ENCODE measurements around the gene FOS.

FOS gene

GRCh38 chr14:75252254-75252837 lies 26.3 kb upstream of the FOS start:
- DNase-seq: no peak

- no peak for DNase-seq
Measured at GRCh38 chr14:75254381-75254822, 24.2 kb upstream of the FOS start.

GRCh38 chr14:75254901-75255584 lies 23.6 kb upstream of the FOS start:
- DNase-seq: no peak

DNA sequence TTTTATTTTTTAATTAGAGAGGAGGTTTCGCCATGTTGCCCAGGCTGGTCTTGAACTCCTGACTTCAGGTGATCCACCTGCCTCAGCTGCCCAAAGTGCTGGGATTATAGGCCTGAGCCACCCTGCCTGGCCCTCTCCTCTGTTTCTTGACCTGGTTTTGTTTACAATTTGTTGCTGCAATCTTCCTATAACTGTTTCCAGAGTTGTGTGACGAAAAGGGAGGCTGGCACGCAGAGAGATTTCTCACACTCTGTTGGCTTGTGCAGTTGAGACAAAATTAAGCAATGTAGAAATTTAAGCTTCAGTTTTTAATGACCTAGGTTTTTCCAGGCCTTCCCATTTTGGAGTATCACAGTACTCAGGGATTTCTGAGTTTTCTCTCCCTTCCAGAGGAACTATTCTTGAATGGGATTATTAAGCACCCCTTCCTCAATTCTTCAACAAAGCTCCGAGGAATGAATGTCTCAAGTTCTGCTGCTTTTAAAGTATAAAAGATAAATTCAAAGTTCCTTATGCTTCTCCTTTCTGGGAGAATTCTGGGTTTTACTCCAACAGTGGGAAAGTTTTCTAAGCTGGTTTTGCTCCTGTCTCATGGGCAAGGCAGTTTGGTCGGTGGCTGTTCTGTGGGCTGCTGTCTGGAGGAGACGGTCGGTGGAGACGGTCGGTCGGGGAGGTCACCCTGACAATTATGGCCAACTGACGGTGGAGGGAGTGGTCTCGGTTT lies 20.4 kb upstream of the FOS start:
- no peak for DNase-seq

GRCh38 chr14:75258803-75259509 lies 19.7 kb upstream of the FOS start:
- peak; percentile 97 for DNase-seq

DNA sequence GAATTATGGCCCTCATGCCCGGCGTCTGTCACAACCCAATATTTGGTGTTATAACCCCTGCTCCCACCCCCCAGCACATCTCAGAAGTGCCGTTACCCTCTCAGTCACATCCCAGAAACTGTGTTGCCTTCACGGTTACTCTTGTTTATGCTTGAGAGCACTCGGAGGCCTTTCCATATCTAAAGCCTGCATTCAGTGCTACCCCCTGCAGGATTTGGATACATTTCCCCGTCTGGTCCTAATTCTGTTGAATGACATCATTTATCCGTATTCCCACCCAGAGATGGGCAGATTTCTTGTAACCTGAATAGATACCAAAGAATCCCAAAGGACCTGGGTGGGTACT lies 19.1 kb upstream of the FOS start:
- DNase-seq: no peak

DNA sequence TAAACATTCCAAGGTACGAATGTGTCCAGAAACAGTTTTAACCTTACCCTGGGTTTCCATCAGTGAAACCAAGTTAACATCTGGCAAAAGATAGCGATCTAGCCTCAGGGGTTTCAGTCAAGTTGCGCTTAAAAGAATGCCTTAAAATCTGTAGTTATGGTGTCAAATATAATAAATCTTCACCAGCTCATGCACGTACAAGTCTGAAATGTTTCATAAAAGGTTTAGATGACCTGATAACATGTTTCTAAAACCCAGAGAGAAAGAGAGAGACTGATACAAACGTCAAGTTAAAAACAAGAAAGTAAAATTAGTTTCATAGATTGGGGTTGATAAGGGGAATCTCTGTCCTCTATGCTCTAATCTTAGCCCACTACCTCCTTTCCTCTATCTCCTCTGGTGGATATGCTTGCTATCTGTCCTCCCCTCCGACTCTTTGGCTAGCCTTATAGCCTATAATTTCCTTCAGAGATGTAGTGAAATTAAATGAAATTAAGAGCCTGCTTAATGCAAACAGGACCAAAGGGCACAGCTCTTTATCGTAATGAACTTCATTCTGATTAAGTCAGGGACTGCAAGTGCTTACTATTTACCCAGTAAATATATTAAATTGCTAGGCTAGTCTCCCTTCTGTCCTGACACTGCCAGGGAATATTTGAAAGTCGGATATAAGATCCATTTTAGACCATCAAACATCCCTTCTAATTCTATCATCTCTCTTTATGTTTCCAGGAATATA lies 18.4 kb upstream of the FOS start:
- no peak for DNase-seq

- no peak for DNase-seq
Measured at GRCh38 chr14:75261820-75262219, 16.8 kb upstream of the FOS start.

- no peak for DNase-seq
Measured at GRCh38 chr14:75262641-75263040, 16.0 kb upstream of the FOS start.

GRCh38 chr14:75264036-75264435 lies 14.6 kb upstream of the FOS start:
- no peak for DNase-seq

GRCh38 chr14:75267141-75267721 lies 11.4 kb upstream of the FOS start:
- DNase-seq: no peak

- DNase-seq: no peak
Measured at GRCh38 chr14:75268633-75269550, 9.7 kb upstream of the FOS start.

DNA sequence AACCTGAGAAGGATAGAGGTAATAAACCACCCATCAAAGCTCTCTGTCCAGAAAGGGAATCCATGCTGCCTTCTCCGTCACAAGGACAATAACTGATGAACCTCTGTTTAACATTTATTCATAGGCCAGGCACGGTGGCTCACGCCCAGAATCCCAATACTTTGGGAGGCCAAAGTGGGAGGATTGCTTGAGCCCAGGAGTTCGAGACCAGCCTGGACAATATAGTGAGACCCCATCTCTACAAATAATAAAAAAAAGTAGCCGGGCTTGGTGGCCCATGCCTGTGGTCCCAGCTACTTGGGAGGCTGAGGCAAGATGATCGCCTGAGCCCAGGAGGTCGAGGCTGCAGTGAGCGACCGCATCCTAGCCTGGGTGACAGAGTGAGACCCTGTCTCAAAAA lies 7.1 kb upstream of the FOS start:
- DNase-seq: no peak

- DNase-seq: no peak
Measured at GRCh38 chr14:75273272-75274049, 5.2 kb upstream of the FOS start.

DNA sequence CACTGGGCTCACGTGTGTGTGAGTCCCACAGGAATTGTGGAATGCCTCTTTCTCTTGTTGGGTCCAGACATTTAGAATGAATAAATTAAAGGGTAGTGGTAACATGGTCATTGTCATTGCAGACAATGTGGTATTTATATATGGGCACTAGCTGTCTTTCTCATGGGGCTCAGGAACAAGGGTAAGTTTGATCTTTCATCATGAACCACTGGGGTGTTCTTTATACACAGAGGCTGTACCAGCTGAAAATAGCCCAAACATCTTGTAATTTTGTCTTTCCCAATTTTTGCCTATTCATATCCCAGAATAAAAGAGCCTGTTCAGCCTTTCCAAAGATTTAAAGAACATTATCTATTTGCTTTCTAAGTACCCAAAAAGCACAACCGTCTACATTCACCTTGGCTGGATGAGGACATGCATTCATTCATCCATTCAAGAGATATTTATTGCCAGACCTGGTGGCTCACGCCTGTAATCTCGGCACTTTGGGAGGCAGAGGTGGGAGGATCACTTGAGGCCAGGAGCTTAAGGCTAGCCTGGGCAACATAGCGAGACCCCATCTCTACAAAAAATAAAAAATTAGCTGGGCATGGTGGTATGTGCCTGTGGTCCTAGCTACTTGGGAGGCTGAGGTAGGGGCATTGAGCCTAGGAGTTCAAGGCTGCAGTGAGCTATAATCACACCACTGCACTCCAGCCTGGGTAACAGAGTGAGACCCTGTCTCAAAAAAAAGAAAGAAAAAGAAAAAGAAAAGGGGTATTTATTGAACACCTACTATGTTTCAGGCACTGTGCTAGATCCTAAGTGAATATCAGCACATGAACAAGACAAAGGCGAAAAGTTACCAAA lies 4.4 kb upstream of the FOS start:
- no peak for DNase-seq

- no peak for DNase-seq
Measured at GRCh38 chr14:75274899-75275569, 3.6 kb upstream of the FOS start.

DNA sequence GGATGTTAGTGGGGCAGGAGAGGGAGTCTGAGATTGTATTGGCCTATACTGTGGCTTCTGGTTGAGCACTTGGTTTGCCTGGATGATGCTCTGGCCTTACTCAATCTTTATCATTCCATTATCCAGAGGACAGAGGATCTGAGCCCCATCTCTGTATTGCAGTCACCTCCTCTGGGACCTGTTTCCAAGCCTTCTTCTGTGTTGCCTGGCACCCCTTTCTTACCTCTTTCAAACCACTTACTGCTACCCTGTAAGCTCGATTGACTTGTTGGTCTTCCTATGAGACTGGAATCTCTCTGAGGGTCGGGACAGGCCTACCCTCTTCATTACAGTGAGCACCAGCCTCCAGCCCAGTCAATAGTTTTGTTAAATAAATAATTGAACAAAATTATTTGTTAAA lies 3.0 kb upstream of the FOS start:
- DNase-seq: no peak

DNA sequence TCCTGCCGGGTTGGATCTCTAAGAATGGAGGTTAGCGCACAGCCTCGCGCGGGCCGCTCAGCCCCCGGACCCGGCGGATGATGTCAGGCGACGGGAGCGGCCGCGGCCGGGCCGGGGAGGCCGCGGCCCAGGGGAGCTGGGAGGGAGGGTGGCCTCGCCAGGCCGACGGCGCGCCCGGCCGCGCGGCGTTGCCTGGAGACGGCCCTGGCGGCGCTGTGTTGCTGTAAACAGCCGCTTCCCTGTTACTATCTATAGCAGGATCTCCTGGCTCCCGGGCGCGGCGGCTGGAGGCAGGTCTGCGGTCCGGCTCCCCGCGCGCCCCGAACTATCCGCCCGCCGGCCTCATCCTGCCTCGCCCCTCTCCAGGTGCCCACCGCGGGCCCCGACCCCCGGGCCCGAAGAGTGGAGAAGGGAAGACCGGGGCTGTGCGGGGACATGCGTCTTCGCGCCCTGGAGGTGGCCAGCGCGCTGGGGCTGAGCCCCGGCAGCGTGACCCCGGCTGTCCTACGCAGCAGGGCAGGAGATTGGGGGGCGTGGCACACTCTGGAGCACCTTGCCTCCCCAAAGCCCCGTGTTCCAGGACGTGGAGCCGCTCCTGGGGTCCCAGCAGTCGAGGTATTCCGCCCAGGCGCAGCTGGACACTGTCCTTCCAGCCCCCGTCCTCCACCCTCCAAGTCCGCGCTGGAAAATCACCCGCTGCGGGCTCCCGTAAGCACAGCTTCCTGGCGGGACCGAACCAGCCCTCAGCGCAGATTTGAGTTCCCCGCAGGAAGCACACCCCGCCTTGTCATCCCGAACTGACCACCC lies 1.4 kb upstream of the FOS start:
- DNase-seq: no peak

Measured in NK-92 treated with Interleukin-12 subunit alpha and Interleukin-12 subunit beta, amount 100 ng/mL, for 24 hours (cell line).